HEK293 (cell line): Measurements from ENCODE around the gene MED10.

Source experiments
- CTCF ChIA-PET: fragments of 350-600 bp; formaldehyde crosslinking; extraction: SDS; loops from one replicate; lab custom pipeline; 2021; ENCODE audit warnings: antibody characterized with exemption; lab: Yijun Ruan, JAX
- POLR2A ChIA-PET: fragments of 300-600 bp; formaldehyde crosslinking; extraction: SDS; loops from one replicate; lab custom pipeline; 2020; ENCODE audit warnings: antibody characterized with exemption, inconsistent platforms; lab: Yijun Ruan, JAX
- H3K27ac ChIP-seq: fragments of 200-500 bp; sonication (Bioruptor generic); 2 replicates; pipeline ENCODE4 v1.5.1; 2014; ENCODE audit warnings: low read depth, low read length, control low read depth, inconsistent platforms; ENCODE audit errors: extremely low read depth
- H3K36me3 ChIP-seq, 2 experiments: fragments of 200-500 bp in 1 of 2; sonication (Bioruptor generic) in 1 of 2; 1 replicate in 1 of 2; 2 replicates in 1 of 2; pipeline ENCODE4 v1.5.1; 2014 to 2017; ENCODE audit warnings: inconsistent platforms in 2 of 2, low read length in 2 of 2; ENCODE audit not compliant: control insufficient read depth in 2 of 2, insufficient read depth in 1 of 2
- H3K4me1 ChIP-seq: fragments of 200-500 bp; sonication (Bioruptor generic); 2 replicates; pipeline ENCODE4 v1.5.1; 2014; ENCODE audit warnings: mild to moderate bottlenecking, low read length, inconsistent platforms; ENCODE audit not compliant: control insufficient read depth, insufficient read depth
- H3K4me3 ChIP-seq: 2 replicates; pipeline ENCODE4 v1.5.1; 2011; ENCODE audit warnings: low read depth, mild to moderate bottlenecking, control low read depth, low read length, moderate library complexity
- H3K9me3 ChIP-seq: fragments of 200-500 bp; sonication (Bioruptor generic); 2 replicates; pipeline ENCODE4 v1.5.1; 2014; ENCODE audit warnings: low read depth, low read length, inconsistent platforms; ENCODE audit not compliant: control insufficient read depth, insufficient read depth
- KLF16 ChIP-seq: fragments of 450-650 bp; formaldehyde crosslinking; IDR thresholded peaks from 2 replicates; pipeline ENCODE4 v1.5.1; 2017; ENCODE audit warnings: missing biosample characterization, missing genetic modification characterization
- OSR2 ChIP-seq: fragments of 450-650 bp; formaldehyde crosslinking; IDR thresholded peaks from 2 replicates; pipeline ENCODE4 v1.5.1; 2016; ENCODE audit warnings: missing biosample characterization, missing genetic modification characterization
- PRDM1 ChIP-seq: fragments of 450-650 bp; formaldehyde crosslinking; IDR thresholded peaks from 2 replicates; pipeline ENCODE4; 2016; ENCODE audit warnings: missing biosample characterization, missing genetic modification characterization
- YY1 ChIP-seq: fragments of 450-650 bp; formaldehyde crosslinking; IDR thresholded peaks from 2 replicates; pipeline ENCODE4 v1.5.1; 2018; ENCODE audit warnings: missing biosample characterization, missing genetic modification characterization
- ZIC2 ChIP-seq: fragments of 450-650 bp; formaldehyde crosslinking; IDR thresholded peaks from 2 replicates; pipeline ENCODE4 v1.5.1; 2016; ENCODE audit warnings: missing biosample characterization, missing genetic modification characterization
- ZNF133 ChIP-seq: fragments of 450-650 bp; formaldehyde crosslinking; IDR thresholded peaks from 2 replicates; pipeline ENCODE4 v1.5.1; 2016; ENCODE audit warnings: missing biosample characterization, missing genetic modification characterization
- ZNF140 ChIP-seq: fragments of 450-650 bp; formaldehyde crosslinking; IDR thresholded peaks from 2 replicates; pipeline ENCODE4 v1.5.1; 2016; ENCODE audit warnings: missing biosample characterization, missing genetic modification characterization
- ZNF146 ChIP-seq: fragments of 450-650 bp; formaldehyde crosslinking; IDR thresholded peaks from 2 replicates; pipeline ENCODE4 v1.5.1; 2016; ENCODE audit warnings: missing biosample characterization, missing genetic modification characterization
- ZNF155 ChIP-seq: fragments of 450-650 bp; formaldehyde crosslinking; IDR thresholded peaks from 2 replicates; pipeline ENCODE4 v1.5.1; 2016; ENCODE audit warnings: missing biosample characterization, missing genetic modification characterization
- ZNF19 ChIP-seq: fragments of 450-650 bp; formaldehyde crosslinking; IDR thresholded peaks from 2 replicates; pipeline ENCODE4; 2016; ENCODE audit warnings: missing biosample characterization, missing genetic modification characterization, low read depth
- ZNF311 ChIP-seq: fragments of 450-650 bp; formaldehyde crosslinking; IDR thresholded peaks from 2 replicates; pipeline ENCODE4 v1.5.1; 2017; ENCODE audit warnings: missing biosample characterization, missing genetic modification characterization, borderline replicate concordance
- ZNF426 ChIP-seq: fragments of 450-650 bp; formaldehyde crosslinking; IDR thresholded peaks from 2 replicates; pipeline ENCODE4 v1.5.1; 2017; ENCODE audit warnings: missing biosample characterization, missing genetic modification characterization, mild to moderate bottlenecking, inconsistent platforms, moderate library complexity
- ZNF473 ChIP-seq: fragments of 450-650 bp; formaldehyde crosslinking; IDR thresholded peaks from 2 replicates; pipeline ENCODE4 v1.5.1; 2017; ENCODE audit warnings: missing biosample characterization, missing genetic modification characterization
- ZNF514 ChIP-seq: fragments of 450-650 bp; formaldehyde crosslinking; IDR thresholded peaks from 2 replicates; pipeline ENCODE4 v1.5.1; 2016; ENCODE audit warnings: missing biosample characterization, missing genetic modification characterization
- ZNF530 ChIP-seq: fragments of 450-650 bp; formaldehyde crosslinking; IDR thresholded peaks from 2 replicates; pipeline ENCODE4 v1.5.1; 2016; ENCODE audit warnings: low read depth, missing biosample characterization, missing genetic modification characterization
- ZNF544 ChIP-seq: fragments of 450-650 bp; formaldehyde crosslinking; IDR thresholded peaks from 2 replicates; pipeline ENCODE4 v1.5.0; 2017; ENCODE audit warnings: missing biosample characterization, missing genetic modification characterization
- ZNF558 ChIP-seq: fragments of 450-650 bp; formaldehyde crosslinking; IDR thresholded peaks from 2 replicates; pipeline ENCODE4 v1.5.1; 2016; ENCODE audit warnings: missing biosample characterization, missing genetic modification characterization
- ZNF610 ChIP-seq: fragments of 450-650 bp; formaldehyde crosslinking; IDR thresholded peaks from 2 replicates; pipeline ENCODE4 v1.5.1; 2016; ENCODE audit warnings: missing biosample characterization, missing genetic modification characterization, borderline replicate concordance
- ZNF701 ChIP-seq: fragments of 450-650 bp; formaldehyde crosslinking; IDR thresholded peaks from 2 replicates; pipeline ENCODE4 v1.5.1; 2016; ENCODE audit warnings: missing biosample characterization, missing genetic modification characterization
- ZNF792 ChIP-seq: fragments of 450-650 bp; formaldehyde crosslinking; IDR thresholded peaks from 2 replicates; pipeline ENCODE4 v1.5.1; 2016; ENCODE audit warnings: missing biosample characterization, missing genetic modification characterization
- ZNF830 ChIP-seq: fragments of 450-650 bp; IDR thresholded peaks from 2 replicates; pipeline ENCODE4 v1.5.0; 2018; ENCODE audit warnings: missing biosample characterization, missing genetic modification characterization, low read depth, mild to moderate bottlenecking, moderate library complexity
- TF ChIP-seq, protein P1 (sequence below): fragments of 450-650 bp; formaldehyde crosslinking; IDR thresholded peaks from 2 replicates; pipeline ENCODE4 v1.5.1; 2016; ENCODE audit warnings: missing biosample characterization, missing genetic modification characterization
- TF ChIP-seq, protein P2 (sequence below): IDR thresholded peaks from 2 replicates; pipeline ENCODE4 v1.6.1; 2011; ENCODE audit warnings: mild to moderate bottlenecking, low read depth, low read length, borderline replicate concordance

Gene MED10

DNA sequence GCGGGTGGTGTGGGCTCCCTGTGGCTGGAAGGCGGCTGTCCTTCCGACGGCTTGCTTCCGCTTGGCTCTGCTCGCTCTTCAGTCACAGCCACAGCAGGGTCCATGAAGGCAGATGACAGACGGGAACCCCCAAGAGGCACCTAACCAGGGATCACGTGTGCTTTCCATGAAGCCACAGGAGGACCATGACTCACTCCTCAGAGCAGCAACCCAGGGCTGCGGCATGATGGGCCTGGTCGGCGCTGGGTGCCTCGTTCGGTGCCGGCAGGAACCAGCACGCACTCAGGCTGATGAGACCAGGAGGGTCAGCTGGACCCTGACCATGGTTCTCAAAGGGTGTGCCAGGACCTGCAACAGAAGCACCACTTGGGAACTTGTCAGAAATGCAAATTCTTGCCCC, 32.8 kb upstream of the MED10 start:
- Histone ChIP-seq H3K9me3 (no peaks in the 10 kb centered on the region), H3K27ac (no peak overlapping the region)
- POLR2A ChIA-PET: no interaction called here

DNA sequence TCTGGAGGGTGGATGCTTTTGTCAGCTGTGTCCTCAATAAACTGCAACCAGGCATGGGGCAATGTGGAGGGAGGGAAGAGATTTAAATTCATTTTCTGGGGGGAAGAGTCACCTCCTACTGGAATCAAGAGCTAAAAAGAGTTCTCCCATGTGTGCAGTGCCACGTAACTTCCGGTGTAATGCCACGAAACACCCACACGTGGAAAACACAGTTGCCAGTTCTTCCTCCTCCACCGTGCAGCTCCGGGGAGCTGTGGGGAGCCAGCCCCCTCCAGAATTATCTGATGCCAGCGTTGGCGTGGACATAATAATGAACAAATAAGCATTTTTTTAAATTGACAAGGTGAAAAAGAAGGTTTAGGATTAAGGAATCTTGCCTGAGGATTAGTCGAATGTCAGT, 32.1 kb upstream of the MED10 start:
- Histone ChIP-seq H3K9me3 (no peaks in the 10 kb centered on the region), H3K36me3 (no peaks in the 10 kb centered on the region), H3K27ac (no peak overlapping the region), H3K4me1 (no peaks in the 10 kb centered on the region), H3K4me3 (no peak overlapping the region)
- ChIA-PET CTCF (interaction anchor here (1.5 kb wide), 1 partner anchor 25 kb away, joined by 5 read pairs; no protein-coding TSS in a partner anchor), POLR2A (no interaction called here)
- TF ChIP-seq ZNF514 (tag by site-specific recombination) (no peak), YY1 (tag by site-specific recombination) (no peak), ZNF133 (no peak), ZNF155 (tag by site-specific recombination) (no peak), ZNF830 (no peak), ZNF140 (tag by site-specific recombination) (no peak), ZNF473 (no peak), ZNF426 (tag by site-specific recombination) (no peak), ZNF610 (tag by site-specific recombination) (no peak), ZNF19 (no peak), ZNF558 (tag by site-specific recombination) (no peak), ZNF544 (no peak), PRDM1 (no peak), ZNF146 (tag by site-specific recombination) (no peak), KLF16 (tag by site-specific recombination) (no peak)
- TF ChIP-seq, protein P1, sequence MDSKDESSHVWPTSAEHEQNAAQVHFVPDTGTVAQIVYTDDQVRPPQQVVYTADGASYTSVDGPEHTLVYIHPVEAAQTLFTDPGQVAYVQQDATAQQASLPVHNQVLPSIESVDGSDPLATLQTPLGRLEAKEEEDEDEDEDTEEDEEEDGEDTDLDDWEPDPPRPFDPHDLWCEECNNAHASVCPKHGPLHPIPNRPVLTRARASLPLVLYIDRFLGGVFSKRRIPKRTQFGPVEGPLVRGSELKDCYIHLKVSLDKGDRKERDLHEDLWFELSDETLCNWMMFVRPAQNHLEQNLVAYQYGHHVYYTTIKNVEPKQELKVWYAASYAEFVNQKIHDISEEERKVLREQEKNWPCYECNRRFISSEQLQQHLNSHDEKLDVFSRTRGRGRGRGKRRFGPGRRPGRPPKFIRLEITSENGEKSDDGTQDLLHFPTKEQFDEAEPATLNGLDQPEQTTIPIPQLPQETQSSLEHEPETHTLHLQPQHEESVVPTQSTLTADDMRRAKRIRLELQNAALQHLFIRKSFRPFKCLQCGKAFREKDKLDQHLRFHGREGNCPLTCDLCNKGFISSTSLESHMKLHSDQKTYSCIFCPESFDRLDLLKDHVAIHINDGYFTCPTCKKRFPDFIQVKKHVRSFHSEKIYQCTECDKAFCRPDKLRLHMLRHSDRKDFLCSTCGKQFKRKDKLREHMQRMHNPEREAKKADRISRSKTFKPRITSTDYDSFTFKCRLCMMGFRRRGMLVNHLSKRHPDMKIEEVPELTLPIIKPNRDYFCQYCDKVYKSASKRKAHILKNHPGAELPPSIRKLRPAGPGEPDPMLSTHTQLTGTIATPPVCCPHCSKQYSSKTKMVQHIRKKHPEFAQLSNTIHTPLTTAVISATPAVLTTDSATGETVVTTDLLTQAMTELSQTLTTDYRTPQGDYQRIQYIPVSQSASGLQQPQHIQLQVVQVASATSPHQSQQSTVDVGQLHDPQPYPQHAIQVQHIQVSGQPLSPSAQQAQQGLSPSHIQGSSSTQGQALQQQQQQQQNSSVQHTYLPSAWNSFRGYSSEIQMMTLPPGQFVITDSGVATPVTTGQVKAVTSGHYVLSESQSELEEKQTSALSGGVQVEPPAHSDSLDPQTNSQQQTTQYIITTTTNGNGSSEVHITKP (tag by site-specific recombination): no peak
- TF ChIP-seq, protein P2, sequence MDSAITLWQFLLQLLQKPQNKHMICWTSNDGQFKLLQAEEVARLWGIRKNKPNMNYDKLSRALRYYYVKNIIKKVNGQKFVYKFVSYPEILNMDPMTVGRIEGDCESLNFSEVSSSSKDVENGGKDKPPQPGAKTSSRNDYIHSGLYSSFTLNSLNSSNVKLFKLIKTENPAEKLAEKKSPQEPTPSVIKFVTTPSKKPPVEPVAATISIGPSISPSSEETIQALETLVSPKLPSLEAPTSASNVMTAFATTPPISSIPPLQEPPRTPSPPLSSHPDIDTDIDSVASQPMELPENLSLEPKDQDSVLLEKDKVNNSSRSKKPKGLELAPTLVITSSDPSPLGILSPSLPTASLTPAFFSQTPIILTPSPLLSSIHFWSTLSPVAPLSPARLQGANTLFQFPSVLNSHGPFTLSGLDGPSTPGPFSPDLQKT: no peak

More for the DNA sequence above, 32.8 kb upstream of the MED10 start:
- H3K4me3 ChIP-seq: no peak overlapping the region
- no peaks in the 10 kb centered on the region for H3K4me1 ChIP-seq
- CTCF ChIA-PET: interaction anchor here (1.5 kb wide), 1 partner anchor 24 kb away, joined by 5 read pairs; no protein-coding TSS in a partner anchor
- TF ChIP-seq ZNF530 (tag by site-specific recombination): no peak
- peak; percentile 66 for TF ChIP-seq ZIC2 (tag by site-specific recombination)
- TF ChIP-seq ZNF792 (tag by site-specific recombination): no peak
- no peak for TF ChIP-seq ZNF701 (tag by site-specific recombination)
- TF ChIP-seq OSR2 (tag by site-specific recombination): peak; percentile 52
- TF ChIP-seq ZNF311 (tag by site-specific recombination): no peak
- no peaks in the 10 kb centered on the region for H3K36me3 ChIP-seq
